H1 (cell line): ENCODE measurements around the gene BBS1. TPM values are rescaled to one million over a fixed set of nuclear protein-coding genes. Genes with fewer than 3 reads are reported as not detected.

ENCODE experiments used
- SAP30 ChIP-seq: fragments of 300-600 bp; sonication (generic); IDR thresholded peaks from 2 replicates; pipeline ENCODE4 v1.7.1; 2012; ENCODE audit warnings: low read length, moderate library complexity, mild to moderate bottlenecking, inconsistent platforms; ENCODE audit not compliant: insufficient read depth, insufficient replicate concordance
- polyA plus RNA-seq, 7 experiments: library from polyadenylated mRNA; depleted of rRNA in 3 of 7; stranded (reverse) in 5 of 7; unstranded in 2 of 7; fragments of >200 nt in 5 of 7; fragments of 200-250 nt in 2 of 7; gene quantifications; 1 replicate in 5 of 7; 2 replicates in 1 of 7; 4 replicates in 1 of 7; pipeline versions ENCODE4 v1.2.1 to v1.2.3, GENCODE V29; 2011 to 2013; ENCODE audit warnings: missing spikeins in 2 of 7, mixed read lengths in 2 of 7
- total RNA-seq: library from RNA; stranded (reverse); fragmentation: NEBNext Ultra II Directional; extraction: Animal tissue kit (Norgen Biotek cat#: 25700); gene quantifications from 2 replicates; pipeline ENCODE4 v1.2.1, GENCODE V29; 2021

Gene BBS1
- total and polyA plus RNA-seq, 2 of the 8 experiments (the other 6 are each of a cell fraction or from before 2014, with no cell fraction given) = 19.1 to 19.5 TPM

GRCh38 chr11:66563832-66564231 lies 53.4 kb downstream of the BBS1 start (continued):
- TF ChIP-seq SAP30 = no peak
